Measurements from ENCODE around the gene SYNGR1.

Gene SYNGR1, protein sequence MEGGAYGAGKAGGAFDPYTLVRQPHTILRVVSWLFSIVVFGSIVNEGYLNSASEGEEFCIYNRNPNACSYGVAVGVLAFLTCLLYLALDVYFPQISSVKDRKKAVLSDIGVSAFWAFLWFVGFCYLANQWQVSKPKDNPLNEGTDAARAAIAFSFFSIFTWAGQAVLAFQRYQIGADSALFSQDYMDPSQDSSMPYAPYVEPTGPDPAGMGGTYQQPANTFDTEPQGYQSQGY

DNA sequence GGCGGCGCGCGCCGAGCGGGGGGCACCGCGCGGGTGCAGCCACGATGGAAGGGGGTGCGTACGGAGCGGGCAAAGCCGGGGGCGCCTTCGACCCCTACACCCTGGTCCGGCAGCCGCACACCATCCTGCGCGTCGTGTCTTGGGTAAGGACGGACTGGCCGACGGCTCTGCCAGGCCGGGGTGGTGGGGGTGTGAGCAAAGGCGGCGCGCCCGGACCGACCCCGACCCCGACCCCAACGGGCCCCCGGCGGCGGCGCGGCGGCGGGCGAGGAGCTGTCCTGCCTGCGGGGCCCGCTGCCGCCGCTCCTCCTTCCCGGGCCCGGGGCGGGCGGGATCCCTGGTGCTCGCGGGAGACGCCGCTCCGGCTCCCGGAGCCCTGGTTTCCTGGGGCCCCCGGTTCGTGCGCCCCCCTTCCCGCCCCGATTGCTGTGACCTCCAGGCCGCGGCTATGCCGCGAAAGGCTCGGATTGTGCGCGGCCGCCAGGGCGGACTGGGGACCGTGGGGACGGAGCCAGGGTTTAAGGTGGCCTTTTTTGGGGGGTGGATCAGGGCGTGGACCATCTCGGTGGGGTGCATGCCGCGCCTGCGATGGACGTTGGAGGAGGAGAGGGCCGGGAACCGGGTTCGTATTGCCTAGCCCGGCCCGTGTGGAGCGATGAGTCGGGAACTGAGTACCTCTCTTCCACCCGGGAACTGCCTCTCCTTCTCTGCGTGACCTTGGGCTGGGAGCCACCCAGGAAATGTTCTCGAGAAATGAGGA lies at the start of gene SYNGR1:
SYNGR1 (plus strand) TSS at position 25 of the 760 bp plus-strand sequence; CDS start at position 45, 20 bp downstream.
- H3K36me3 Mint-ChIP-seq (ENCODE audit: low read depth): no peaks in the 10 kb centered on the region
- no peak within 1 kb of the TSS for H3K27ac Mint-ChIP-seq
- DNase-seq: peak; percentile 68
- peaks cover 4% of the 10 kb centered on the region for H3K27me3 Mint-ChIP-seq (ENCODE audit: low read depth, poor library complexity)
- TF ChIP-seq, protein P1, sequence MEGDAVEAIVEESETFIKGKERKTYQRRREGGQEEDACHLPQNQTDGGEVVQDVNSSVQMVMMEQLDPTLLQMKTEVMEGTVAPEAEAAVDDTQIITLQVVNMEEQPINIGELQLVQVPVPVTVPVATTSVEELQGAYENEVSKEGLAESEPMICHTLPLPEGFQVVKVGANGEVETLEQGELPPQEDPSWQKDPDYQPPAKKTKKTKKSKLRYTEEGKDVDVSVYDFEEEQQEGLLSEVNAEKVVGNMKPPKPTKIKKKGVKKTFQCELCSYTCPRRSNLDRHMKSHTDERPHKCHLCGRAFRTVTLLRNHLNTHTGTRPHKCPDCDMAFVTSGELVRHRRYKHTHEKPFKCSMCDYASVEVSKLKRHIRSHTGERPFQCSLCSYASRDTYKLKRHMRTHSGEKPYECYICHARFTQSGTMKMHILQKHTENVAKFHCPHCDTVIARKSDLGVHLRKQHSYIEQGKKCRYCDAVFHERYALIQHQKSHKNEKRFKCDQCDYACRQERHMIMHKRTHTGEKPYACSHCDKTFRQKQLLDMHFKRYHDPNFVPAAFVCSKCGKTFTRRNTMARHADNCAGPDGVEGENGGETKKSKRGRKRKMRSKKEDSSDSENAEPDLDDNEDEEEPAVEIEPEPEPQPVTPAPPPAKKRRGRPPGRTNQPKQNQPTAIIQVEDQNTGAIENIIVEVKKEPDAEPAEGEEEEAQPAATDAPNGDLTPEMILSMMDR (IDR thresholded peaks at IDR 0.05): no peak
- H3K4me1 Mint-ChIP-seq: peaks cover 33% of the 10 kb centered on the region
- H3K9me3 Mint-ChIP-seq: no peaks in the 10 kb centered on the region
- peak within 1 kb of the TSS; percentile 89 for H3K4me3 Mint-ChIP-seq

DNA sequence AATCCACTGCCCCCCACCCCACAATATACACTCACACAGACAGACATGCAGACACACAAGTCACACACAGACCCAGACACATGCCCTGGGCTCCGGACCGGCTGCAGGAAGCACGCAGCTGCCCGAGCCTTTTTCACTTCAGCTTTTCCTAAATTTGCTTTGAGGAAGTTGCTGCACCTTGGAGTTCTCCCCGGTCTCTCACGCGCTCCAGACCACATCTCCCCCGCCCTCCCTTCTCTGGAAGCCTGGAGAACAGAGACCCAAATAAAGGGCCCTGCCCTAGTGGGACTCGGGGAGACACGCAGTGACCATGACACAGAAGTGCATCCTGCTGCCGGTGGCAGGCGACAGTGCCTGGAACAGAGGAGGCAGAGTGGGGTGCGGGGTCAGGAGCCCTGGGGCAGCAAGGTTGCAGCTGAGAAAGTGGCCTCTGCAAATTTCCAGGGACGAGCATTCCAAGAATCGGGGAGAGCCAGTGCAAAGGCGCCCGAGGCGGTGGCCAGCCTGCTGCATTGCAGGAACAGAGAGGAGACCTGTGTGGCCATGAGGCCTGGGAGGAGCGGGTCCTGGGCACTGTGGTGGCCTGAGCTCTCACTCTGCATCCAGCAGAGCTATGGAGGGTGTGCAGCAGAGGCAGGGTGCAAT lies 49.5 kb upstream of the SYNGR1 start:
- DNase-seq: no peak
- peaks cover 7% of the 10 kb centered on the region for H3K9me3 Mint-ChIP-seq
- no peaks in the 10 kb centered on the region for H3K36me3 Mint-ChIP-seq (ENCODE audit: low read depth)
- H3K27me3 Mint-ChIP-seq (ENCODE audit: low read depth, poor library complexity): peaks cover 17% of the 10 kb centered on the region
- peak overlapping the region; percentile 92 for H3K27ac Mint-ChIP-seq
- peaks cover 42% of the 10 kb centered on the region for H3K4me1 Mint-ChIP-seq
- peak overlapping the region; percentile 52 for H3K4me3 Mint-ChIP-seq
- TF ChIP-seq, protein P1 (IDR thresholded peaks at IDR 0.05): no peak

DNA sequence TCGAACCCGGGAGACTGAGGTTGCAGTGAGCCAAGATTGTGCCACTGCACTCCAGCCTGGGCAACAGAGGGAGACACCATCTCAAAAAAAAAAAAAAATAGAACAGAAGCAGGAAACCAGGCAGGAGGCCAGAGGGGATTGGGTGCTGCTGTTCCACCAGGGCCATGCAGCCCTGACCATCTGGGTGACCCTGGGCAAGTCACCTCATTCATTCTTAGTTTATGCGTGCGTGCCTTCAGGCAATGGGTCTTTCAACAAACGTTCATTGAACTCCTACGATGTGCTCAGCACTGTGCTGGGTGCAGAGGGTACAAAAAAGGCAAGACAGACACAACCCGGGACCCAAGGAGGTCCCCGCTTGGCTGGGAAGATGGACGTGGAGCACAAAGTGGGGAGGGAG lies 48.7 kb upstream of the SYNGR1 start:
- peaks cover 17% of the 10 kb centered on the region for H3K27me3 Mint-ChIP-seq (ENCODE audit: low read depth, poor library complexity)
- TF ChIP-seq, protein P1 (IDR thresholded peaks at IDR 0.05): no peak
- H3K9me3 Mint-ChIP-seq: peaks cover 7% of the 10 kb centered on the region
- H3K36me3 Mint-ChIP-seq (ENCODE audit: low read depth): no peaks in the 10 kb centered on the region
- peaks cover 42% of the 10 kb centered on the region for H3K4me1 Mint-ChIP-seq
- no peak for DNase-seq
- H3K4me3 Mint-ChIP-seq: no peak overlapping the region
- H3K27ac Mint-ChIP-seq: no peak overlapping the region

DNA sequence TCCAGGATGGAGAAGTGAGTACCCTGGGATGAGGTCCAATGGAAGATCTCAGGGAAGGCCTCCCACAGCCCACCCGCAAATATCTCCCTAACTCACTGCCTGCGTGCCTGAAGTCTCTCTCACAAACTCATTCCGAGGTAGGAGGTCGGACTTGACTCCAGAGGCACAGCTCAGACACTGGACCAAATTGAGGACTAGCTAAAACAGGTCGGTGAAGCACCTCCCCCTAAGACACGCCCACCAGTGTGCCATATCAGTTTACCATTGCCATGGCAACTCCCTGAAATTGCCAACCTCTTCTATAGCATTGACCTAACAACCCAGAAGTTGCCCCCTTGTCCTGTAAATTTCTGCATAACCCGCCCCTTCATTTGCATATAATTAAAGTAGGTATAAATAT lies 47.9 kb upstream of the SYNGR1 start:
- H3K27me3 Mint-ChIP-seq (ENCODE audit: low read depth, poor library complexity): peaks cover 17% of the 10 kb centered on the region
- no peak overlapping the region for H3K27ac Mint-ChIP-seq
- peaks cover 7% of the 10 kb centered on the region for H3K9me3 Mint-ChIP-seq
- H3K4me1 Mint-ChIP-seq: peaks cover 44% of the 10 kb centered on the region
- TF ChIP-seq, protein P1 (IDR thresholded peaks at IDR 0.05): no peak
- peaks cover 6% of the 10 kb centered on the region for H3K36me3 Mint-ChIP-seq (ENCODE audit: low read depth)
- no peak overlapping the region for H3K4me3 Mint-ChIP-seq
- DNase-seq: no peak

DNA sequence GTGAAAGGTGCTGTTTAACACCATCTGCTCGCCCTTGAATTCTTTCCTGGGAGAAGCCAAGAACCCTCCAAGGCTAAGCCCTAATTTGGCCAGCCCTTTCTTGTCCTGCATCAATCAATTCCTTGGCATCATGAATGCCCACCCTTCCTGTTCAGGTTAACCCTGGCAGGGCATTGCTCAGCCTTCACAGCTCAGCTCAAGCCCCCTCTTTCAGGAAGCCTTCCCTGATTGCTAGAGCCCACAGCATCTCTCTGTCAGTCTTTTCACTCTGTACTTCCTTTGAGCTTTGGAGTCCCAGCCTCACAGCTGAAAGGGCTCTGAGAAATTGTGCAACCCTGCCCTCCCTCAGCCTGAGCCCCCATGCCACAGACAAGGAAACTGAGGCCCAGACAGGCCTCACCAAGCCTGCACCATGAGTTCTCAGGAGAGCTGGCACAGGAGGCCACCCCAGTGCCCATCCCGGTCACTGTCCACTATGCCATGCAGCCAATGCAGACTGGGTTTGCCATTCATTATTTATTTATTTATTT lies 47.3 kb upstream of the SYNGR1 start:
- H3K9me3 Mint-ChIP-seq: peaks cover 7% of the 10 kb centered on the region
- TF ChIP-seq, protein P1 (IDR thresholded peaks at IDR 0.05): no peak
- H3K27ac Mint-ChIP-seq: no peak overlapping the region
- H3K27me3 Mint-ChIP-seq (ENCODE audit: low read depth, poor library complexity): peaks cover 17% of the 10 kb centered on the region
- DNase-seq: no peak
- H3K4me3 Mint-ChIP-seq: no peak overlapping the region
- peaks cover 6% of the 10 kb centered on the region for H3K36me3 Mint-ChIP-seq (ENCODE audit: low read depth)
- H3K4me1 Mint-ChIP-seq: peaks cover 44% of the 10 kb centered on the region
